Pancreas (tissue), 10 donors: Measurements from ENCODE around the gene RASAL3. TPM values are rescaled to one million over a fixed set of nuclear protein-coding genes. Genes with fewer than 3 reads are reported as not detected.
A peak's percentile ranks its signal among the peaks of the same experiment; 100 is the strongest.

ENCODE experiments used
- ATAC-seq, 4 donors: fragments of 200-7000 bp; cut with Tn5 transposase; one replicate each; pipeline versions ENCODE4 v1.8.0 to v1.9.1; 2020; ENCODE audit warnings: mild to moderate bottlenecking in 4 of 4, moderate library complexity in 4 of 4
- DNase-seq, 6 donors: peaks; one replicate each; pipeline ENCODE4 v3.0.0-alpha.2; 2020
- FAIRE-seq: peaks from 2 replicates; lab custom pipeline; 2012; peaks lifted over from hg19 to GRCh38; lab: Jason Lieb, UNC
- H3K27ac ChIP-seq, 4 donors: fragments of 200-600 bp; sonication (generic); 1 replicate in 3 of 4; 2 replicates in 1 of 4; pipeline versions ENCODE4 v1.5.0 to v1.8.0; 2020
- H3K27me3 ChIP-seq, 4 donors: fragments of 200-600 bp; one replicate each; pipeline ENCODE4 v1.8.0; 2021
- H3K36me3 ChIP-seq, 3 donors: fragments of 200-600 bp; sonication (generic) in 1 of 3; one replicate each; pipeline versions ENCODE4 v1.5.0 to v1.8.0; 2020 to 2021
- H3K4me1 ChIP-seq, 3 donors: fragments of 200-600 bp; one replicate each; pipeline ENCODE4 v1.8.0; 2021
- H3K4me3 ChIP-seq, 4 donors: fragments of 200-600 bp; sonication (generic) in 2 of 4; one replicate each; pipeline versions ENCODE4 v1.5.0 to v1.8.0; 2020 to 2021
- H3K9me3 ChIP-seq, 4 donors: fragments of 200-600 bp; one replicate each; pipeline ENCODE4 v1.8.0; 2021
- WGBS, 2 donors: extraction: QIAGEN DNeasy Blood & Tissue Kit; methylation state at CpG; one replicate each; pipeline ENCODE4 v1.1.7; 2013; 5-methylcytosine and 5-hydroxymethylcytosine counted together
- intact Hi-C, 3 donors: fragments of 100-400 bp; cut with DNase I; formaldehyde crosslinking; loops; one replicate each; pipeline versions ENCODE4 v1.11.1 to v1.14.2; 2022
- polyA plus RNA-seq, 2 donors: library from polyadenylated mRNA; stranded (reverse); fragments of 200-250 nt; gene quantifications; one replicate each; pipeline ENCODE4 v1.2.3, GENCODE V29; 2013
- total RNA-seq, 6 donors: library from RNA; stranded (reverse); fragmentation: NEBNext Ultra II Directional in 4 of 6; extraction: Animal tissue kit (Norgen Biotek cat#: 25700) in 4 of 6; gene quantifications; one replicate each; pipeline versions ENCODE4 v1.2.1 to v1.2.4, GENCODE V29; 2021 to 2023
- TF ChIP-seq, protein P1 (sequence below), 4 donors: fragments of 200-600 bp; sonication (generic) in 3 of 4; IDR thresholded peaks; one replicate each; pipeline versions ENCODE4 v1.5.0 to v1.8.0; 2021; ENCODE audit warnings: antibody characterized with exemption in 4 of 4
- donor health status: healthy with polysubstance abuse.
- donor health status: DM: no; HTN: no; CAD: no; lungs with moderate emphysema.
- donor health status: DM: no; HTN: no; CAD: no.
- donor health status: control.
- donor health status: control.
- donor health status: Bipolar disorder and iron deficiency.
- donor health status: DM: yes; HTN: yes; CAD: no.
- donor health status: DM: no; HTN: no; CAD: no.
- donor health status: DM: no; HTN: no; CAD: no.
- donor health status: DM: yes; HTN: yes; CAD: no.

The RASAL3 gene
- total and polyA plus RNA-seq, 8 donors = 0.83 to 7.5 (median 1.7) TPM

DNA sequence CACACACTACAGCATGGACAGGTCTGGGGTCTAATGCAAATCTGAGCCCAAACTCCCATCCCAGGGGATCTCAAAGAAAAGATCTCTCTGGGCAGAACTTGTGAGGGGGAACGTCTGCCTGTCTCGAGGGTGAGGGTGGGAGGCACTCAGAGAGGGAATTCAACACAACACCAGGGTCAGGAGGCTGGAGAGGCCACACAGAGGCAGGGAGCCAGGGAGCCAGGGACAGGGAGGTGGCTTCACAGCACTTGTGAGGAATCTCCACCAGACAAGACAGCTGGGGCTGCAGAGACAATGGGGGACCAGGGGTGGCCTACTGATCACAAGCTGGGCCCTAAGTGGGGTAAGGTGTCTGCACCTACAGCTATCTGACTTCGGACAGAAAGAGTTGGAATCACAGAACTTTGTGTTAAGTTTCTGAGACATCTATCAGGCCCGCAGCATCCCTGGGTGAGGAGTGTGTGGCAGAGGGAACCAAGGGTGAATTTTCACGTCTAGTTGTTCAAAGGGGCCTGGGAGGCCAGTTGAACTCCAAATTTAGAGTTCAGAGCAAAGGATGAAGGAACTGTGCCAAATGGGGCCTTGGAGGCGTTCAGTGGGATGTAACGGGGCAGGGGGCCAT lies 32.8 kb downstream of the RASAL3 start:
- ATAC-seq = no peak
- TF ChIP-seq, protein P1, sequence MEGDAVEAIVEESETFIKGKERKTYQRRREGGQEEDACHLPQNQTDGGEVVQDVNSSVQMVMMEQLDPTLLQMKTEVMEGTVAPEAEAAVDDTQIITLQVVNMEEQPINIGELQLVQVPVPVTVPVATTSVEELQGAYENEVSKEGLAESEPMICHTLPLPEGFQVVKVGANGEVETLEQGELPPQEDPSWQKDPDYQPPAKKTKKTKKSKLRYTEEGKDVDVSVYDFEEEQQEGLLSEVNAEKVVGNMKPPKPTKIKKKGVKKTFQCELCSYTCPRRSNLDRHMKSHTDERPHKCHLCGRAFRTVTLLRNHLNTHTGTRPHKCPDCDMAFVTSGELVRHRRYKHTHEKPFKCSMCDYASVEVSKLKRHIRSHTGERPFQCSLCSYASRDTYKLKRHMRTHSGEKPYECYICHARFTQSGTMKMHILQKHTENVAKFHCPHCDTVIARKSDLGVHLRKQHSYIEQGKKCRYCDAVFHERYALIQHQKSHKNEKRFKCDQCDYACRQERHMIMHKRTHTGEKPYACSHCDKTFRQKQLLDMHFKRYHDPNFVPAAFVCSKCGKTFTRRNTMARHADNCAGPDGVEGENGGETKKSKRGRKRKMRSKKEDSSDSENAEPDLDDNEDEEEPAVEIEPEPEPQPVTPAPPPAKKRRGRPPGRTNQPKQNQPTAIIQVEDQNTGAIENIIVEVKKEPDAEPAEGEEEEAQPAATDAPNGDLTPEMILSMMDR (IDR thresholded peaks at IDR 0.05) = no peak
- WGBS, 2 donors = 13 to 17% methylated on average over 7 of the region's 7 CpGs
- no peaks in the 10 kb centered on the region for H3K9me3 ChIP-seq
- H3K27ac ChIP-seq = no peak overlapping the region
- peak overlapping the region; percentile 64 to 85 (median 76) for H3K4me3 ChIP-seq
- peaks cover 0 to 18% (median 4%) of the 10 kb centered on the region in 3 donors for H3K4me1 ChIP-seq
- intact Hi-C loops = no loop called here
- peaks cover 0 to 16% (median 0%) of the 10 kb centered on the region in 3 donors for H3K36me3 ChIP-seq
- FAIRE-seq = no peak
- no peaks in the 10 kb centered on the region for H3K27me3 ChIP-seq
- peak in 2 of 6 donors; percentile 33 to 39 for DNase-seq

- Histone ChIP-seq H3K27ac (no peak overlapping the region), H3K36me3 (peaks cover 0 to 21% (median 0%) of the 10 kb centered on the region in 3 donors), H3K4me1 (peaks cover 0 to 18% (median 4%) of the 10 kb centered on the region in 3 donors), H3K4me3 (no peak overlapping the region), H3K9me3 (no peaks in the 10 kb centered on the region), H3K27me3 (no peaks in the 10 kb centered on the region)
- no peak for DNase-seq
- WGBS, 2 donors = 67 to 71% methylated on average over 10 of the region's 10 CpGs
- FAIRE-seq = no peak
- ATAC-seq = no peak
- intact Hi-C loops = no loop called here
- TF ChIP-seq, protein P1 (IDR thresholded peaks at IDR 0.05) = no peak
Observed at GRCh38 chr19:15430526-15431120, 33.7 kb downstream of the RASAL3 start.

DNA sequence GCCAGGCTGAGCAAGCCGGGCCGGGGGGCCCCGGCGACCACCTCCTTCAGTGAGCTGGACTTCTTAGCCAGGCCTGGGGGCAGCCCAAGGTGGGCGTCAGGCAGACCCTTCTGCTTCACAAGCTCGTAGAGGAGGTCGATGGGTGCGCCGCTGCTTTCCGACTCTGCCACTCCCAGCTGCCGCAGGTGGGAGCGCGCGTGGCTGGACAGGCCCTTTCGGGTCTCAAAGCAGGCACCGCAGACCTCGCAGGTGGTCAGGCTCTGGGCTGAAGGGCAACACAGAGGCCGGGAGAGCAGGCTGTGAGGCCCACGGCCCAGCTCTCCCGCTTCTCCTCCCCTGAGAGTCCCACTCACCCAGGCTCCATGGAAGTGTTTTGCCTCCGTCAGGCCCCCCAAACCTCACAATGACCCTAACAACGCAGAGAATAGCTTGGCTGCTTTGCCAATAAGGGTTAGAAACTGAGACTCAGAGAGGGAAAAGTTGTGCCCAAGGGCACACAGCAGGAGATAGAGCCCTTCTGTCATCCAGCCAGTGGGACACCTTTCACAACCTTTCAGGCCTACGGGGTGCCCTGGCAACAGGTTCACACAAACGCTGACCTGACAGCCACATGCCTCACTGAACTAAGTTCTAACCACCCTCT lies 34.4 kb downstream of the RASAL3 start:
- no peak for FAIRE-seq
- H3K4me1 ChIP-seq = peaks cover 0 to 18% (median 4%) of the 10 kb centered on the region in 3 donors
- peaks cover 0 to 26% (median 5%) of the 10 kb centered on the region in 3 donors for H3K36me3 ChIP-seq
- 85 to 87% methylated on average over 24 of the region's 24 CpGs for WGBS, 2 donors
- ATAC-seq = no peak
- no peak overlapping the region for H3K4me3 ChIP-seq
- peak in 1 of 6 donors; percentile 14 for DNase-seq
- no peaks in the 10 kb centered on the region for H3K27me3 ChIP-seq
- no peak overlapping the region for H3K27ac ChIP-seq
- intact Hi-C loops = no loop called here
- TF ChIP-seq, protein P1 (IDR thresholded peaks at IDR 0.05) = no peak
- no peaks in the 10 kb centered on the region for H3K9me3 ChIP-seq

DNA sequence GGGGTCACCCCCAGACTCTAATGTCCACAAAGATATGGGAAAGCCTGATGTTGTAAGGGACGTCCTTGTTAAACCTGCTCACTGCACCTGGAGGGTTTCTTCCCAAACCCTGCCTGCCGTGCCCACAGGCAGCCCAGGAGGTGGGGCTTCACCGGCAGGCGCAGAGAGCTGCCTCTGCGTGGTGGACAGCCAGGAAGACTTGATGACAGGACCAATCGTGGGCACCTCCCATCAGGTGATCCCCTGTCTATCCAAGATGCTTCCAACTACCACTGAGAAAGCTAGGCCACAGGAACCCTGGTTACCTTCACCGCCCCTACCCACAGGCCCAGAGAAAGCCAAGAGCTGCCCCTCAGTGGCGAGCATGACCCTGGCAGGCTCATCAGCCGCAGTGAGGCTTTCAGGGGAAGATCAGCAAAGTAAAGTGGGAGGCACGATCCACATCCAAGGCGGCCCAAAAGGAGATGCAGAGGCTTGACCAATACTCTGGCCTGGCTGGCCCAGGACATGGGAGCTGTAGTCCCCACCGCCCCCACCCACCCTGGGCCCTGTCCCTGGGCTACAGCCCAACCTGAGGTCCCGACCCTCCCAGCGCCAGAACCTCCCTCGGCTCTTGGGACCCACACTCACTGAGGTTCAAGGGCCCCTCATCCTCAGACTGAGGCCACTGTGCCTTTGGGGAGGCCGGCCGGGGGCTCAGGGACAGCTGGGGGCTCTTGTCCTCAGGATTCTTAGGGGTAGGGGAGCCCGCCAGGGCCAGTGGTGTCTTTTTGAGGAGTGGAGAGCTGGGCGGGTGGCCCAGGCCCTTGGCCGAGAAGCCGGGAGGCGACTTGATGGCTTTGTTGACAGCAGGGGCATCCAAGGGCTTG lies 35.2 kb downstream of the RASAL3 start:
- Histone ChIP-seq H3K36me3 (peaks cover 0 to 33% (median 8%) of the 10 kb centered on the region in 3 donors), H3K9me3 (no peaks in the 10 kb centered on the region), H3K27ac (no peak overlapping the region), H3K4me3 (no peak overlapping the region), H3K27me3 (no peaks in the 10 kb centered on the region), H3K4me1 (peaks cover 0 to 18% (median 4%) of the 10 kb centered on the region in 3 donors)
- WGBS, 2 donors = 84 to 89% methylated on average over 22 of the region's 22 CpGs
- ATAC-seq (no peak), FAIRE-seq (no peak), DNase-seq (peak in 2 of 6 donors; percentile 32 to 71)
- TF ChIP-seq, protein P1 (IDR thresholded peaks at IDR 0.05) = no peak
- intact Hi-C loops = no loop called here
